Lower lobe of right lung (tissue), 2 donors: ENCODE results near the gene SNCB. TPM values are rescaled to one million over a fixed set of nuclear protein-coding genes. Genes with fewer than 3 reads are reported as not detected.
"Not testable (repeated sequence)": the region's sequence is repeated elsewhere in the genome, so short reads cannot be mapped to it uniquely, and the experiment has no call there.

Experiments used
- ATAC-seq, 2 donors: fragments of 200-7000 bp; cut with Tn5 transposase; one replicate each; pipeline ENCODE4 v1.9.1; 2020 to 2022; ENCODE audit warnings: mild to moderate bottlenecking in 2 of 2, moderate library complexity in 2 of 2
- DNase-seq: peaks from one replicate; pipeline ENCODE4 v3.0.0-alpha.2; 2020
- H3K27ac ChIP-seq: fragments of 200-600 bp; one replicate; pipeline ENCODE4 v1.8.0; 2022
- H3K27me3 ChIP-seq: fragments of 200-600 bp; one replicate; pipeline ENCODE4 v1.8.0; 2022; ENCODE audit warnings: low read depth
- H3K36me3 ChIP-seq: fragments of 200-600 bp; one replicate; pipeline ENCODE4 v1.8.0; 2022; ENCODE audit warnings: mild to moderate bottlenecking
- H3K4me1 ChIP-seq: fragments of 200-600 bp; one replicate; pipeline ENCODE4 v1.8.0; 2022
- H3K4me3 ChIP-seq: fragments of 200-600 bp; one replicate; pipeline ENCODE4 v1.8.0; 2022; ENCODE audit warnings: mild to moderate bottlenecking
- H3K9me3 ChIP-seq: fragments of 200-600 bp; one replicate; pipeline ENCODE4 v1.8.0; 2022
- intact Hi-C: fragments of 100-400 bp; cut with DNase I; formaldehyde crosslinking; loops from one replicate; pipeline ENCODE4 v1.11.0; 2022
- total RNA-seq: library from RNA; stranded (reverse); fragmentation: NEBNext Ultra II Directional; extraction: Animal tissue kit (Norgen Biotek cat#: 25700); gene quantifications from one replicate; pipeline ENCODE4 v1.2.1, GENCODE V29; 2021
- TF ChIP-seq, protein P1 (sequence below): fragments of 200-600 bp; IDR thresholded peaks from one replicate; pipeline ENCODE4 v1.8.0; 2022; ENCODE audit warnings: antibody characterized with exemption, mild to moderate bottlenecking
- donor health status: DM: no; HTN: yes; CAD: no; lungs with severe emphysema.

SNCB gene
- total RNA-seq, 1 donor from 2014 or later, result not detected

DNA sequence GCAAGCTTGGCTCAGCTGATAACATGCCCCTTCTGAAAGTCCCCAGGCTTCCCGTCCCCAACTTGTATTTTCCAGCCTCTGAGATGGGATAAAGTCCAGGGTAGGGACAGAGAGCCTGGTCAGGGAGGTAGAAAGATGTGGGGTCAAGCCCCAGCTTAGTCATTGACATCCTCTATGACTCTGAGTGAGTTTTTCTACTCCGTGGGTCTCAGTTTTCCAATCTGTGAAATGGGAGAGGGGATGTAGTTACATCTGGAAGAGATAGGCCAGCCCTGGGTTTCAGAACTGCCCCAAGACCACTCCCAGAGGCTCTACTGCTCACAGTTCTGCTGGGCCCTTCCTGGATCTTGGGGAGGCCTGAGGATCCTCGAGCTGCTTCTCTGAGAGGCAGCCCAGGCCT lies 23.5 kb downstream of the SNCB start:
- ATAC-seq (no peak), DNase-seq (no peak)
- Histone ChIP-seq H3K9me3 (no peaks in the 10 kb centered on the region), H3K4me1 (peaks cover 12% of the 10 kb centered on the region), H3K4me3 (no peak overlapping the region), H3K36me3 (no peaks in the 10 kb centered on the region), H3K27ac (no peak overlapping the region), H3K27me3 (peaks cover 10% of the 10 kb centered on the region)
- TF ChIP-seq, protein P1, sequence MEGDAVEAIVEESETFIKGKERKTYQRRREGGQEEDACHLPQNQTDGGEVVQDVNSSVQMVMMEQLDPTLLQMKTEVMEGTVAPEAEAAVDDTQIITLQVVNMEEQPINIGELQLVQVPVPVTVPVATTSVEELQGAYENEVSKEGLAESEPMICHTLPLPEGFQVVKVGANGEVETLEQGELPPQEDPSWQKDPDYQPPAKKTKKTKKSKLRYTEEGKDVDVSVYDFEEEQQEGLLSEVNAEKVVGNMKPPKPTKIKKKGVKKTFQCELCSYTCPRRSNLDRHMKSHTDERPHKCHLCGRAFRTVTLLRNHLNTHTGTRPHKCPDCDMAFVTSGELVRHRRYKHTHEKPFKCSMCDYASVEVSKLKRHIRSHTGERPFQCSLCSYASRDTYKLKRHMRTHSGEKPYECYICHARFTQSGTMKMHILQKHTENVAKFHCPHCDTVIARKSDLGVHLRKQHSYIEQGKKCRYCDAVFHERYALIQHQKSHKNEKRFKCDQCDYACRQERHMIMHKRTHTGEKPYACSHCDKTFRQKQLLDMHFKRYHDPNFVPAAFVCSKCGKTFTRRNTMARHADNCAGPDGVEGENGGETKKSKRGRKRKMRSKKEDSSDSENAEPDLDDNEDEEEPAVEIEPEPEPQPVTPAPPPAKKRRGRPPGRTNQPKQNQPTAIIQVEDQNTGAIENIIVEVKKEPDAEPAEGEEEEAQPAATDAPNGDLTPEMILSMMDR, result no peak
- intact Hi-C loops, result no loop called here

DNA sequence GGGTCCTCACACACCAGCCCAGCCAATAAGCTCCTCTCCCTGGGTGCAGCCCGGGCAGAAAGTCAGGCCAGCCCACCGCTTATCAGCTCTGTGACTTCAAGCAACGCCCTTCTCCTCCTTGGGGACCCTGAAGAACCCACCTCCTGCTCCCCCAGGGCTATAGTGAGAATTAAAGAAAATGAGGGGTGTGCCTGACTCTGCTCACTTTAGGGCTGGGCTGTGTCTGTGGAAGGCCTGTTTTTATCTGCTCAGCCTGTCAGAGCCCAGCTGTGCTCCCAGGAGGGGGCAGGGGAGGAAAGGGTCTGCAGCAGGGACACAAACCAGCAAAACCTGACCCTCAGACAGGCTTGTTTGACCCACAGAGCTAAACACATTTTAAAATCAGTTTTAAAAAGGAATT lies 24.3 kb downstream of the SNCB start:
- DNase-seq (no peak), ATAC-seq (no peak)
- no peak overlapping the region for H3K4me3 ChIP-seq
- H3K9me3 ChIP-seq, result no peaks in the 10 kb centered on the region
- TF ChIP-seq, protein P1, result no peak
- intact Hi-C loops, result no loop called here
- H3K4me1 ChIP-seq, result peaks cover 12% of the 10 kb centered on the region
- peaks cover 5% of the 10 kb centered on the region for H3K27me3 ChIP-seq
- H3K27ac ChIP-seq, result no peak overlapping the region
- no peaks in the 10 kb centered on the region for H3K36me3 ChIP-seq

DNA sequence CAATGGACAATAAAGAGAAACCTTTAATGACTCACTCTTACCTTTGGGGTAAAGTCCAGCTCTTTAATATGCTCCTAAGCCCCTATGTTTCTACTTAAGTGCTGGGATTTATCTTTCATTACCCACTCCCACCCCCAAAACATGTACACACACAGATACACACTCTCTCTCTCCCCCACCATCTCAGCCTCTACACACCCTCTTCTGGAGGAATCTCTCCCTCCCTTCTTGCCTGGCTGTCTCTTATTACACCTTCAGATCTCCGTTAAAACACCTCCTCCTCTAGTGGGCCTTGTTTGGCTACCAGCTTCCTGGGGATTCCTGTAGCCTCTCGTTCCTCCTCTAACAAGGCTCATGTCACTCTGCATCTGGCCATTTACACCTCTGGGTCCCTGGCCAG lies 27.2 kb downstream of the SNCB start:
- no peaks in the 10 kb centered on the region for H3K4me1 ChIP-seq
- intact Hi-C loops, result no loop called here
- DNase-seq, result no peak
- ATAC-seq, result no peak
- no peaks in the 10 kb centered on the region for H3K9me3 ChIP-seq
- H3K4me3 ChIP-seq, result no peak overlapping the region
- H3K27me3 ChIP-seq, result peaks cover 6% of the 10 kb centered on the region
- TF ChIP-seq, protein P1, result no peak
- H3K27ac ChIP-seq, result no peak overlapping the region
- H3K36me3 ChIP-seq, result no peaks in the 10 kb centered on the region

DNA sequence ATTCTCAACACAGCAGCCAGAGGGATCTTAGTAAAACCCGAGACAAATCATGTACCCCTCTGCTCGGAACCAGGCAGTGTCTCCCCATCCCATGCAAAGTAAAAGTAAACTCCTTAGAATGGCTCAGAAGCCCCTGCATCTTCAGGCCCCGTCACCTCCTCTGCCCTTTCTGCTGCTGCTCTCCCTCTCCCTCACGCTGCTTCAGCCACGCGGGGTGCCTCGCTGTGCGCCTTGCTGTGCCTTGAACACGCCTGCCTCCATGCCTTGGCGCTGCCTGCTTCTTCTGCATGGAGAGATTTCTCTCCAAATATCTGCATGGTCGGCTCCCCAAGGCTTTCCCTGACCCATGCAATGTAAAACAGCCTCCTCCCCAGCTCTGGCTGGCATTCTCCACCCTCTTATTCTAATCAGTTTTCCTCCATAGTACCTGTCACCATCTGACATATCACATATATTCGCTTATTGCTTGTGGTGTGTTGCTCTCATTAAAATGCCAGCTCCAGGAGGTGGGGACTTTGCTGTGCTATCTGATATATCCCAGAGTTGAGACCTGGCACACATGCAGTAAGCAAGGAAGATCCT lies 28.3 kb downstream of the SNCB start:
- ATAC-seq (no peak), DNase-seq (no peak)
- peaks cover 13% of the 10 kb centered on the region for H3K27me3 ChIP-seq
- TF ChIP-seq, protein P1, result no peak
- intact Hi-C loops, result no loop called here
- no peaks in the 10 kb centered on the region for H3K9me3 ChIP-seq
- H3K4me1 ChIP-seq, result no peaks in the 10 kb centered on the region
- no peak overlapping the region for H3K27ac ChIP-seq
- no peak overlapping the region for H3K4me3 ChIP-seq
- no peaks in the 10 kb centered on the region for H3K36me3 ChIP-seq

DNA sequence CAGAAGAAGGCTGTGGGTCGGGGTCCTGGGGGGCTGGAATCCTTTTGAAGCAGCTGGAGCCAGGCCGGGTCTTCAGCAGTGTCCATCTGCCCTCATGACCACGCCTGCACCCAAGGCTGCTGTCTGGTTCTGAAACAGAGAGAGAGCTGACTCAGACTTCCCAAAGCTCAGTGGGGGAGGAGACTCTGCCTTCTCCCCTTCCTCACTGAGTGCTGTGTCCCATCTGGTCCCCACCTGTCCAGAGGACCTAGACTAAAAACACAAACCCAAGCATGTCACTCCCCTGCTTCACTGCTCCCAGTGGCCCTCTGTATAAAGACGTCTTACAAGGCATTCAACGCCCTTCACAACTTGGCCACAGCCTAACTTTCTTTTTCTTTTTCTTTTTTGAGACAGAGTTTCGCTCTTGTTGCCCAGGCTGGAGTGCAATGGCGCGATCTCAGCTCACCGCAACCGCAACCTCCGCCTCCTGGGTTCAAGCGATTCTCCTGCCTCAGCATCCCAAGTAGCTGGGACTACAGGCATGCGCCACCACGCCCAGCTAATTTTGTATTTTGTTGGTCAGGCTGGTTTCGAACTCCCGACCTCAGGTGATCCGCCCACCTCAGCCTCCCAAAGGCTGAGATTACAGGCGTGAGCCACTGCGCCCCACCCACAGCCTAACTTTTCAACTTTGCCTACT lies 30.4 kb downstream of the SNCB start:
- ATAC-seq, H3K4me1 ChIP-seq, H3K4me3 ChIP-seq, DNase-seq, H3K27ac ChIP-seq, H3K9me3 ChIP-seq, H3K36me3 ChIP-seq, intact Hi-C loops: not testable (repeated sequence)
- peaks cover 18% of the 10 kb centered on the region for H3K27me3 ChIP-seq
